Chondrocyte (in vitro differentiated cells): ENCODE measurements around the gene ARID5A. TPM values are rescaled to one million over a fixed set of nuclear protein-coding genes. Genes with fewer than 3 reads are reported as not detected.

Experiments used
- DNase-seq: peaks from one replicate; pipeline ENCODE4 v3.0.0; 2021; ENCODE audit warnings: mixed read lengths, low spot score
- H3K27ac Mint-ChIP-seq: one replicate; pipeline ENCODE4 v1.8.0; 2021; ENCODE audit warnings: mild to moderate bottlenecking, moderate library complexity, mixed read lengths; ENCODE audit not compliant: unreplicated experiment
- H3K27me3 Mint-ChIP-seq: 2 replicates; pipeline ENCODE4 v1.8.0; 2021; ENCODE audit warnings: low read depth, mixed read lengths
- H3K36me3 Mint-ChIP-seq: 2 replicates; pipeline ENCODE4 v1.8.0; 2021; ENCODE audit warnings: low read depth, mixed read lengths
- H3K4me1 Mint-ChIP-seq: 2 replicates; pipeline ENCODE4 v1.8.0; 2021; ENCODE audit warnings: low read depth, mild to moderate bottlenecking, mixed read lengths
- H3K4me3 Mint-ChIP-seq: one replicate; pipeline ENCODE4 v1.8.0; 2021; ENCODE audit warnings: mild to moderate bottlenecking, moderate library complexity, mixed read lengths; ENCODE audit not compliant: unreplicated experiment
- H3K9me3 Mint-ChIP-seq: 2 replicates; pipeline ENCODE4 v1.8.0; 2021; ENCODE audit warnings: low read depth, mixed read lengths
- total RNA-seq: library from RNA; stranded (reverse); gene quantifications from 3 replicates; pipeline ENCODE4 v1.2.1, GENCODE V29; 2021
- TF ChIP-seq, protein P1 (sequence below): fragments of 200-600 bp; sonication (generic); IDR thresholded peaks from 2 replicates; pipeline ENCODE4 v1.5.0; 2021; ENCODE audit warnings: antibody characterized with exemption, mild to moderate bottlenecking, moderate library complexity

The ARID5A gene
- total RNA-seq, 1 donor from 2014 or later, result 12.9 TPM

DNA sequence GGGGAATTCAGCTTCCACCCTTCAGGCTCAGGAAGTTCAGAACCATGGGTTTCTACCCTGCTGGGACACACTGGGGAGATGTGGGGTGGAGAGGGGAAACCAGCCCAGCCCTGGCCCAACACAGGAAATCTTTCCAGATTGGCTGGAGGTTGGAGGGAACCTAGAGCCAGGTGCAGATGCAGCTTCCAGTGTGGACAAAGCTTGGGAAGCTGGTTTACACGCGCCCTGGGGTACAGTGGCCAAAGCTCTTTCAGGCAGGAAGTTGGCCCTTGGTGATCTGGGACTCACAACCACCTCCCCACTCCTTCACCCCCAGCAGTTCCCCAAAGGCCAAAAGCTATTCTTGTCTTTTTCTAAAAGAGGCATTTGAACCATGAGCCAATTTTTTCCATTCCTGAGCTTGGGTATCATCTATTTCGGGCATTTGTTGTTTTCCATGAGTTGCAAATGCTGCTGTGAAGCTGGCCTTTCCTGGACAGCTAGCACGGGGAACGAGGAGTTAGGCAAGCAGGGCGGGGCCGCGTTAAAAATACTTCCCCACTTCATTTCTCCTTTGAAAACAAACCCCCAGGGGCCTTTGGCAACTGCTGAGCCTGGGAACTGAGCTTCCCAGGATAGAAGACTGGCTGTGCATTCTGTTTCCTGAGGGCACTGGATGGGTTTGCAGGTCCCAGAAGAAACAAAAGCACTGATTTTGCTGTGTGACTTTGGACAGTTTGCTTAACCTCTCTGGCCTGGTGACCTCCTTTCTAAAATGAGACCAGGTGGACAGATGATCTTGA lies 3.1 kb upstream of the ARID5A start:
- DNase-seq, result no peak
- Mint-ChIP-seq H3K36me3 (no peaks in the 10 kb centered on the region), H3K4me3 (peak overlapping the region; percentile 3), H3K27me3 (no peaks in the 10 kb centered on the region), H3K4me1 (peaks cover 63% of the 10 kb centered on the region), H3K27ac (peak overlapping the region; percentile 98), H3K9me3 (no peaks in the 10 kb centered on the region)
- TF ChIP-seq, protein P1, sequence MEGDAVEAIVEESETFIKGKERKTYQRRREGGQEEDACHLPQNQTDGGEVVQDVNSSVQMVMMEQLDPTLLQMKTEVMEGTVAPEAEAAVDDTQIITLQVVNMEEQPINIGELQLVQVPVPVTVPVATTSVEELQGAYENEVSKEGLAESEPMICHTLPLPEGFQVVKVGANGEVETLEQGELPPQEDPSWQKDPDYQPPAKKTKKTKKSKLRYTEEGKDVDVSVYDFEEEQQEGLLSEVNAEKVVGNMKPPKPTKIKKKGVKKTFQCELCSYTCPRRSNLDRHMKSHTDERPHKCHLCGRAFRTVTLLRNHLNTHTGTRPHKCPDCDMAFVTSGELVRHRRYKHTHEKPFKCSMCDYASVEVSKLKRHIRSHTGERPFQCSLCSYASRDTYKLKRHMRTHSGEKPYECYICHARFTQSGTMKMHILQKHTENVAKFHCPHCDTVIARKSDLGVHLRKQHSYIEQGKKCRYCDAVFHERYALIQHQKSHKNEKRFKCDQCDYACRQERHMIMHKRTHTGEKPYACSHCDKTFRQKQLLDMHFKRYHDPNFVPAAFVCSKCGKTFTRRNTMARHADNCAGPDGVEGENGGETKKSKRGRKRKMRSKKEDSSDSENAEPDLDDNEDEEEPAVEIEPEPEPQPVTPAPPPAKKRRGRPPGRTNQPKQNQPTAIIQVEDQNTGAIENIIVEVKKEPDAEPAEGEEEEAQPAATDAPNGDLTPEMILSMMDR, result no peak

DNA sequence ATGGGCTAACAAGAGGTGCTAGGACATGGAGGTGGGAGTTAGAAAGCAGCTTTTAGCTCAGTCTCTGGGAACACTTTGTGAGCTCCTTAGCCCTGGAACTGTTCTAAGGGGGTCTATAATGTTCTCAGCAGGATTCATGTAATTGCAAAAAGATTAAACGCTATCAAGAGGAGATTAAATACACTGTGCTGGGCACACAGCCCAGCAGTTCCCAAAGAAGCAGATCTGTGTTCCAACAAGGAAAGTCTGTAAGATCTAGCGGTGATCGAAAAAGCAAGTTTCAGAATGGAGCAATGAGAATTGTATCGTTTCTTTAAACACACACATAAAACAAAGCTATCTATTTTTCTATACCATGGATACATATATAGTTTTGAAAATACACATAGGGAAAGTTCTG lies 2.4 kb upstream of the ARID5A start:
- TF ChIP-seq, protein P1, result no peak
- peak overlapping the region; percentile 3 for H3K4me3 Mint-ChIP-seq
- DNase-seq, result no peak
- H3K9me3 Mint-ChIP-seq, result no peaks in the 10 kb centered on the region
- H3K27ac Mint-ChIP-seq, result peak overlapping the region; percentile 98
- H3K27me3 Mint-ChIP-seq, result no peaks in the 10 kb centered on the region
- no peaks in the 10 kb centered on the region for H3K36me3 Mint-ChIP-seq
- peaks cover 63% of the 10 kb centered on the region for H3K4me1 Mint-ChIP-seq

DNA sequence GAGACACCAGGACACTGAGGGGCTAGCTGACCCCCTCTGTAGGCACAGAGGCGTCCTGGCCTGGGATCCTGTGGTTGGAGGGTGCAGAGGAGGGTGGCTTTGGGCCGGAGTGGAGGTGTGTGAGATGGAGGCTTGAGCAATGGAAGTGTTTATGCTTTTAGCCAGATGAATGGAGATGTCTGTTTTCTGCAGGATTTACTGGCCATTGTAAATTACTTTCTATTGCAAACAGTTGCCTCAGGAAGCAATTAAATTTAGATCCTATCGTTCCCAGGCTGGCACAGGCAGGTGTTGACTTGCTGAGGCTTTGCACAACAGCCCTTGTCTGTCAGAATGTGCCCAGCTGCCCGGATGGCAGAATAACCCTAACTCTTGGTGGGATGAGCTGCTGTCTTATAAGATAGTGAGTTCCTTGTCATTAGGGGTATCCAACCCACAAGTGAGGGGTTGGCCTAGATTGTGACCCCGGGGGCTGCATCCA lies 1.8 kb upstream of the ARID5A start:
- Mint-ChIP-seq H3K27me3 (no peaks in the 10 kb centered on the region), H3K4me1 (peaks cover 68% of the 10 kb centered on the region), H3K27ac (peak overlapping the region; percentile 98), H3K4me3 (no peak overlapping the region), H3K36me3 (no peaks in the 10 kb centered on the region), H3K9me3 (no peaks in the 10 kb centered on the region)
- no peak for DNase-seq
- TF ChIP-seq, protein P1, result no peak

DNA sequence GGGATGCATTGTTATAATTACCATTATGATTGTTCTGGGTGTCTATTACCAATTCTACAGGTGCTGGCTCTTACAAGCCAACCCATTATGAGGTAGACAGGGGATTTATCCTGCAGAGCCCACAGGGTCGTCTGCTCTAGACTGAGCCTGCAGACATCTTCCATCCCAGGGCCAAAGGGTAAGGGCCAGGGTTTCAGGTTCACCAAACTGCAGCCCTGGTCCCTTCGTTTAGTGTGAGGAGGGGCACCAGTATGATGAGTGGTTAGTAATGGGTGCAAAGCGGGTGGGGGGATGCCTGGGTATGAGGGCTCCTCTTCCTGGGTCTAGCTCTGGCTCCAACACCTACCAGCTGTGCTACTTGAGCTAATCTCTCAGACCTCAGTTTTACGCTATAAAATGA lies 1.2 kb upstream of the ARID5A start:
- DNase-seq, result no peak
- H3K27ac Mint-ChIP-seq, result no peak overlapping the region
- no peaks in the 10 kb centered on the region for H3K36me3 Mint-ChIP-seq
- no peak overlapping the region for H3K4me3 Mint-ChIP-seq
- no peaks in the 10 kb centered on the region for H3K9me3 Mint-ChIP-seq
- TF ChIP-seq, protein P1, result no peak
- peaks cover 69% of the 10 kb centered on the region for H3K4me1 Mint-ChIP-seq
- no peaks in the 10 kb centered on the region for H3K27me3 Mint-ChIP-seq

DNA sequence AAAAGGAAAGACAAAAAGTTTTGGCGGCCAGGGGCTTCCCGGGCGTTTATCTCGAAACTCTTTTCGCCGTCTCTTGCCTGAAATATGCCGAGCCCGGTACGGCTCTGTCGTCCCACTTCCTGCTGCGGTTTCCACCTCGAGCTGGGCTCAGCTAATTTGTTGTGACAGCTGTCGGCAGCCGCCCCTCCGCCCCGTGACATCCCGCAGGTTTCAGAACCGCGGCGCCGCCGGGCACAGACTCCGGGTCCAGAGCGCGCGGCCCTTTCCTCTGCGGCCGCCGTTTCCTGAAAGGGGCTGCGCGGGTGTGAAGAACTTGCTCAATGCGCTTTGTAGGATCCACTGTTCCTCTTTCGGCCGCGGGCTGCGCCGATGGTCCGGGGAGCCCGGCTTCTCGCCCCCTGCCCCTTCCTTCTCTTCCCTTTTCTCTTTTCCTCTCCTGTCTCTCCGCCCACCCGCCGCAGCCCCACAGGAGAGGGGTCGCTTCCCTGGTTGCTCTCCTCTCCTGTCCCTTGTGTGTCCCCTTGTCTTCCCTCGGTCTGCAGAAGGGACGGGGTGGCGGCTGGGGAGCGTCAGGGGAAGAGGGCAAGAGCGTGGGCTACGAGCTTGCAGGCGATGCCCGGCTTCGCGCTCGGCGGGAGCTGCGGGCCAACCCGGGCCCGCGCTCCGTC lies 648 bp downstream of the ARID5A start:
- Mint-ChIP-seq H3K27ac (peak overlapping the region; percentile 81), H3K4me3 (peak overlapping the region; percentile 89), H3K36me3 (no peaks in the 10 kb centered on the region), H3K9me3 (no peaks in the 10 kb centered on the region), H3K27me3 (no peaks in the 10 kb centered on the region), H3K4me1 (peaks cover 63% of the 10 kb centered on the region)
- TF ChIP-seq, protein P1, result no peak
- DNase-seq, result no peak
